HUES64 (cell line): ENCODE measurements around the gene SUGCT.

Experiments used
- H3K27ac ChIP-seq: 2 replicates; pipeline ENCODE4 v1.7.0; 2013; ENCODE audit warnings: low read depth, low read length, inconsistent platforms
- H3K27me3 ChIP-seq: 2 replicates; pipeline ENCODE4 v1.6.1; 2013; ENCODE audit warnings: mild to moderate bottlenecking, low read length; ENCODE audit not compliant: insufficient read depth
- H3K36me3 ChIP-seq: 2 replicates; pipeline ENCODE4 v1.6.1; 2013; ENCODE audit warnings: mild to moderate bottlenecking, low read length; ENCODE audit not compliant: insufficient read depth
- H3K4me1 ChIP-seq: 2 replicates; pipeline ENCODE4 v1.6.1; 2013; ENCODE audit warnings: mild to moderate bottlenecking, low read length, moderate library complexity; ENCODE audit not compliant: insufficient read depth
- H3K4me3 ChIP-seq: 2 replicates; pipeline ENCODE4 v1.5.1; 2013; ENCODE audit warnings: mild to moderate bottlenecking, low read length, moderate library complexity
- H3K9ac ChIP-seq: 2 replicates; pipeline ENCODE4 v1.6.1; 2013; ENCODE audit warnings: mild to moderate bottlenecking, low read depth, low read length
- H3K9me3 ChIP-seq: 2 replicates; pipeline ENCODE4 v1.6.1; 2013; ENCODE audit warnings: low read depth, low read length; ENCODE audit not compliant: insufficient read depth
- WGBS: fragments of 150-250, 120-280 bp; methylation state at CpG from one replicate; pipeline ENCODE4 v1.1.7; 2013; ENCODE audit warnings: missing lambda C conversion rate; 5-methylcytosine and 5-hydroxymethylcytosine counted together

Gene SUGCT

GRCh38 chr7:40471891-40472290, 337.1 kb downstream of the SUGCT start:
- no peaks in the 10 kb centered on the region for H3K36me3 ChIP-seq
- 91% methylated on average over 3 of the region's 4 CpGs for WGBS
- no peaks in the 10 kb centered on the region for H3K4me1 ChIP-seq
- no peaks in the 10 kb centered on the region for H3K27me3 ChIP-seq
- no peak overlapping the region for H3K9ac ChIP-seq
- H3K4me3 ChIP-seq: no peak overlapping the region
- H3K9me3 ChIP-seq: no peaks in the 10 kb centered on the region
- H3K27ac ChIP-seq: no peak overlapping the region

GRCh38 chr7:40474790-40475680, 340.2 kb downstream of the SUGCT start:
- no peak overlapping the region for H3K27ac ChIP-seq
- H3K9me3 ChIP-seq: no peaks in the 10 kb centered on the region
- no peak overlapping the region for H3K9ac ChIP-seq
- no peaks in the 10 kb centered on the region for H3K27me3 ChIP-seq
- no peaks in the 10 kb centered on the region for H3K4me1 ChIP-seq
- no peak overlapping the region for H3K4me3 ChIP-seq
- WGBS: 99% methylated on average over 8 of the region's 8 CpGs
- H3K36me3 ChIP-seq: no peaks in the 10 kb centered on the region

GRCh38 chr7:40475681-40475982, 340.8 kb downstream of the SUGCT start:
- H3K27me3 ChIP-seq: no peaks in the 10 kb centered on the region
- H3K4me1 ChIP-seq: no peaks in the 10 kb centered on the region
- H3K9ac ChIP-seq: no peak overlapping the region
- H3K27ac ChIP-seq: no peak overlapping the region
- H3K36me3 ChIP-seq: no peaks in the 10 kb centered on the region
- 82% methylated on average over 1 of the region's 1 CpG for WGBS
- H3K9me3 ChIP-seq: no peaks in the 10 kb centered on the region
- no peak overlapping the region for H3K4me3 ChIP-seq

- Histone ChIP-seq H3K4me3 (no peak overlapping the region), H3K4me1 (no peaks in the 10 kb centered on the region), H3K9me3 (no peaks in the 10 kb centered on the region), H3K36me3 (no peaks in the 10 kb centered on the region), H3K27ac (no peak overlapping the region), H3K27me3 (no peaks in the 10 kb centered on the region), H3K9ac (no peak overlapping the region)
- 89% methylated on average over 1 of the region's 2 CpGs for WGBS
Observed at GRCh38 chr7:40477094-40477493, 342.3 kb downstream of the SUGCT start.

- Histone ChIP-seq H3K36me3 (no peaks in the 10 kb centered on the region), H3K4me1 (no peaks in the 10 kb centered on the region), H3K27ac (no peak overlapping the region), H3K4me3 (no peak overlapping the region), H3K9me3 (no peaks in the 10 kb centered on the region), H3K27me3 (no peaks in the 10 kb centered on the region), H3K9ac (no peak overlapping the region)
- 93% methylated on average over 3 of the region's 3 CpGs for WGBS
Observed at GRCh38 chr7:40482845-40483244, 348.0 kb downstream of the SUGCT start.

- Histone ChIP-seq H3K4me1 (no peaks in the 10 kb centered on the region), H3K27me3 (no peaks in the 10 kb centered on the region), H3K9me3 (no peaks in the 10 kb centered on the region), H3K36me3 (no peaks in the 10 kb centered on the region), H3K9ac (no peak overlapping the region), H3K27ac (no peak overlapping the region), H3K4me3 (no peak overlapping the region)
- 78% methylated on average over 1 of the region's 1 CpG for WGBS
Observed at GRCh38 chr7:40483630-40484029, 348.8 kb downstream of the SUGCT start.

- Histone ChIP-seq H3K9me3 (no peaks in the 10 kb centered on the region), H3K27me3 (no peaks in the 10 kb centered on the region), H3K9ac (no peak overlapping the region), H3K27ac (no peak overlapping the region), H3K4me1 (no peaks in the 10 kb centered on the region), H3K36me3 (no peaks in the 10 kb centered on the region), H3K4me3 (no peak overlapping the region)
- WGBS: 89% methylated on average over 2 of the region's 2 CpGs
Observed at GRCh38 chr7:40489844-40490602, 355.2 kb downstream of the SUGCT start.

GRCh38 chr7:40490603-40490924, 355.8 kb downstream of the SUGCT start:
- H3K9ac ChIP-seq: no peak overlapping the region
- H3K27me3 ChIP-seq: no peaks in the 10 kb centered on the region
- no peaks in the 10 kb centered on the region for H3K4me1 ChIP-seq
- no peaks in the 10 kb centered on the region for H3K9me3 ChIP-seq
- H3K4me3 ChIP-seq: no peak overlapping the region
- no peaks in the 10 kb centered on the region for H3K36me3 ChIP-seq
- H3K27ac ChIP-seq: no peak overlapping the region

- H3K27me3 ChIP-seq: no peaks in the 10 kb centered on the region
- H3K9ac ChIP-seq: no peak overlapping the region
- no peaks in the 10 kb centered on the region for H3K36me3 ChIP-seq
- H3K27ac ChIP-seq: no peak overlapping the region
- no peaks in the 10 kb centered on the region for H3K9me3 ChIP-seq
- no peak overlapping the region for H3K4me3 ChIP-seq
- no peaks in the 10 kb centered on the region for H3K4me1 ChIP-seq
- WGBS: 94% methylated on average over 3 of the region's 4 CpGs
Observed at GRCh38 chr7:40492946-40493345, 358.1 kb downstream of the SUGCT start.

GRCh38 chr7:40493609-40494051, 358.8 kb downstream of the SUGCT start:
- H3K9ac ChIP-seq: no peak overlapping the region

GRCh38 chr7:40498924-40499510, 364.2 kb downstream of the SUGCT start:
- Histone ChIP-seq H3K4me1 (no peaks in the 10 kb centered on the region), H3K4me3 (no peak overlapping the region), H3K27me3 (no peaks in the 10 kb centered on the region), H3K27ac (no peak overlapping the region), H3K9me3 (no peaks in the 10 kb centered on the region), H3K36me3 (no peaks in the 10 kb centered on the region), H3K9ac (no peak overlapping the region)
- WGBS: 95% methylated on average over 10 of the region's 11 CpGs

More at GRCh38 chr7:40493609-40494051, 358.8 kb downstream of the SUGCT start:
- no peak overlapping the region for H3K4me3 ChIP-seq
- H3K9me3 ChIP-seq: no peaks in the 10 kb centered on the region
- H3K27ac ChIP-seq: no peak overlapping the region
- H3K4me1 ChIP-seq: no peaks in the 10 kb centered on the region
- no peaks in the 10 kb centered on the region for H3K27me3 ChIP-seq
- 98% methylated on average over 5 of the region's 5 CpGs for WGBS
- H3K36me3 ChIP-seq: no peaks in the 10 kb centered on the region
